ENCODE measurements around the gene FGD2.

GRCh38 chr6:36986704-36987047 lies 18.8 kb upstream of the FGD2 start:
- TF ChIP-seq GATA2 (IDR thresholded peaks at IDR 0.05; ENCODE audit: low read depth, low read length) (no peak), GATA3 (IDR thresholded peaks at IDR 0.05; ENCODE audit: low read depth, low read length) (no peak)
